Measurements from ENCODE around the gene ASAP3. TPM values are rescaled to one million over a fixed set of nuclear protein-coding genes. Genes with fewer than 3 reads are reported as not detected.
A peak's percentile ranks its signal among the peaks of the same experiment; 100 is the strongest.

ASAP3 gene
- total RNA-seq, 1 experiment from 2014 or later = 17.9 TPM

GRCh38 chr1:23517581-23517980 lies 33.6 kb upstream of the ASAP3 start:
- H3K4me1 ChIP-seq (ENCODE audit: control insufficient read depth, insufficient read depth, low read length) = no peaks in the 10 kb centered on the region
- TF ChIP-seq CTCF (IDR thresholded peaks at IDR 0.05) (no peak), TCF7L2 (IDR thresholded peaks at IDR 0.05; ENCODE audit: low read depth, low read length) (no peak), REST (IDR thresholded peaks at IDR 0.05; ENCODE audit: insufficient read depth in 1 of 2, low read depth in 2 of 2, low read length in 1 of 2) (no peak), POLR2AphosphoS5 (IDR thresholded peaks at IDR 0.05; ENCODE audit: low read depth, low read length) (no peak), SIN3A (IDR thresholded peaks at IDR 0.05; ENCODE audit: borderline replicate concordance, insufficient read depth, low read depth, low read length) (no peak)
- no peak overlapping the region for H3K27ac ChIP-seq (ENCODE audit: low read length)
- H3K27me3 ChIP-seq (ENCODE audit: control insufficient read depth, insufficient read depth, low read length) = no peaks in the 10 kb centered on the region
- no peak for DNase-seq (ENCODE audit: low read depth, low spot score)
- H3K4me3 ChIP-seq (ENCODE audit: low read depth in 2 of 2, low read length in 2 of 2) = no peak overlapping the region
- H3K36me3 ChIP-seq (ENCODE audit: control insufficient read depth, insufficient read depth, low read length) = no peaks in the 10 kb centered on the region
- intact Hi-C loops (cut with micrococcal nuclease; ENCODE audit: unreplicated experiment) (no loop called here), in situ Hi-C loops (cut with HindIII; ENCODE audit: low pct_unique_long_range_greater_than_20kb, low sequenced_read_pairs) (no loop called here)
- H3K9me3 ChIP-seq (ENCODE audit: control insufficient read depth, insufficient read depth, low read depth, low read length) = no peaks in the 10 kb centered on the region
- no peak for ATAC-seq
- POLR2A ChIA-PET = no interaction called here
- CTCF ChIA-PET = no interaction called here
- BruUV-seq (replicated peaks) = no TSS peak

- ChIA-PET POLR2A (interaction anchor here (0.6 kb wide), 1 partner anchor 172 kb away, joined by 9 read pairs; the partner anchor contains the start of gene HNRNPR), CTCF (interaction anchor here (1.3 kb wide), 1 partner anchor 19 kb away, joined by 3 read pairs; no protein-coding TSS in a partner anchor)
- TF ChIP-seq TCF7L2 (IDR thresholded peaks at IDR 0.05; ENCODE audit: low read depth, low read length) (no peak), CTCF (IDR thresholded peaks at IDR 0.05) (no peak), POLR2AphosphoS5 (IDR thresholded peaks at IDR 0.05; ENCODE audit: low read depth, low read length) (no peak), REST (IDR thresholded peaks at IDR 0.05; ENCODE audit: insufficient read depth in 1 of 2, low read depth in 2 of 2, low read length in 1 of 2) (no peak), SIN3A (IDR thresholded peaks at IDR 0.05; ENCODE audit: borderline replicate concordance, insufficient read depth, low read depth, low read length) (no peak)
- intact Hi-C loops (cut with micrococcal nuclease; ENCODE audit: unreplicated experiment) = no loop called here
- no peaks in the 10 kb centered on the region for H3K36me3 ChIP-seq (ENCODE audit: control insufficient read depth, insufficient read depth, low read length)
- BruUV-seq (replicated peaks) = no TSS peak
- H3K4me3 ChIP-seq (ENCODE audit: low read depth in 2 of 2, low read length in 2 of 2) = no peak overlapping the region
- DNase-seq (ENCODE audit: low read depth, low spot score) (no peak), ATAC-seq (peak; percentile 24; the same call in 1 of the 2 replicates)
- no peaks in the 10 kb centered on the region for H3K9me3 ChIP-seq (ENCODE audit: control insufficient read depth, insufficient read depth, low read depth, low read length)
- H3K4me1 ChIP-seq (ENCODE audit: control insufficient read depth, insufficient read depth, low read length) = no peaks in the 10 kb centered on the region
- in situ Hi-C loops (cut with HindIII; ENCODE audit: low pct_unique_long_range_greater_than_20kb, low sequenced_read_pairs) = no loop called here
- H3K27me3 ChIP-seq (ENCODE audit: control insufficient read depth, insufficient read depth, low read length) = no peaks in the 10 kb centered on the region
- no peak overlapping the region for H3K27ac ChIP-seq (ENCODE audit: low read length)
These were observed 31.9 kb upstream of the ASAP3 start for GRCh38 chr1:23515905-23516304.

All from Panc1 (cell line).